Hematopoietic multipotent progenitor cell treated with erythropoietin and hydrocortisone succinate and interleukin-3 and kit ligand, for 15 days (in vitro differentiated cells): ENCODE results near the gene IGSF23.
"Not testable (repeated sequence)": the region's sequence is repeated elsewhere in the genome, so short reads cannot be mapped to it uniquely, and the experiment has no call there.

ENCODE experiments used
- DNase-seq: peaks from one replicate; pipeline ENCODE4 v3.0.0-alpha.2; 2015; ENCODE audit warnings: low spot score

IGSF23 gene

DNA sequence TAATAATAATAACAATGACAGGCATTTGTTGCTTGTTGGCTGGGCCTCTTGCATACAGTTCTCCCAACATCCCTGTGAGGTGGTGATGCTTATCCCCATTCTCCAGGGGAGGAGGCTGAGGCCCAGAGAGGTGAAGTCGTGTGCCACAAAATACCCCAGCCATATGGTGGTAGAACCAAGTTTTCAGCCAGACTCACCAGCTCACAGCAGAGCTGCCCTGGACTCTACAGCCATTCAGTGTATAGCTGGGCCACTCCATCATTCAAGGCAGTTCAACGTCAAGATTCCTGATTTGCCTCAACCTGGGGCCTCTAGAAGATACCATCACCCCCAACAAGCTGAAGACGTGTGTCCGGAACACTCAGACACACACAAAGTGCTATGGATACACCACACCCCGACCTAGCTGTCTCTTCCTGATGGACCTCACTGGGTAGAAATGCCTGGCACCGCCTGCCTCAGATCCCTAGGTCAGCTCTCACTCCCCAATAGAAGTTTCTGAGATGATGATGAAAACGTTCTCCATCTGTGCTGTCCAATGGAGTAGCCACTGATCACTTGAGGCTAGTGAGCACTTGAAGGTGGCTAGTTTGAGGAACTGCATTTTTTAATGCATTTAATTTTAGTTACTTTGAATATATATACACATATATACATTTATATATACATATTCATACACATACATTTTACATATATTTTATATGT, 53.6 kb downstream of the IGSF23 start:
- DNase-seq: no peak

DNA sequence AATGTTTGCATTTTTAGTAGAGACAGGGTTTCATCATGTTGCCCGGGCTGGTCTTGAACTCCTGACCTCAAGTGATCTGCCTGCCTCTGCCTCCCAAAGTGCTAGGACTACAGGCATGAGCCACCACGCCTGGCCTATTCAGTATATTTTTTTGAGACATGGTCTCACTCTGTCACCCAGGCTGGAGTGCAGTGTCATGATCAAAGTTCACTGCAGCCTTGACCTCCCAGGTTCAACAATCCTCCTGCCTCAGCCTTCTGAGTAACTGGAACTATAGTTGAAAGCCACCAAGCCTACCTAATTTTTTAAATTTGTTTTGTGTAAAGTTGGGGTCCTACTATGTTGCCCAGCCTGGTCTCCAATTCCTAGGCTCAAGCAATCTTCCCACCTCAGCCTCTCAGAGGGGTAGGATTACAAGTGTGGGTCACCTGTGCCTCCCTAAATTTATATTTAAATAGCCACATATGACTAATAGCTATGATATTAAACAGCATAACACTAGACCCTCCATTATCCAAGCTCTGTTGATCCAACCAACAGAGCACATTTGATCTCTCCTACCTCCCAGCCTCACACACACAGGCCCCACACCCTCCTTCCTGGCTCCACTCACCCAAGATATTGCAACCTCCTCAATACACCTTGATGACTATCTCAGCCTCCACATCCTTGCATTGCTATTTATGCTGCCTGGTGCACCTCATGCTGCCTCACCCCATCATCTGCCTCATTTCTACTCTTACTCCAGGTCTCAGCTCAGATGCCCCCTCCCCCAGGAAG, 55.8 kb downstream of the IGSF23 start:
- DNase-seq: no peak

DNA sequence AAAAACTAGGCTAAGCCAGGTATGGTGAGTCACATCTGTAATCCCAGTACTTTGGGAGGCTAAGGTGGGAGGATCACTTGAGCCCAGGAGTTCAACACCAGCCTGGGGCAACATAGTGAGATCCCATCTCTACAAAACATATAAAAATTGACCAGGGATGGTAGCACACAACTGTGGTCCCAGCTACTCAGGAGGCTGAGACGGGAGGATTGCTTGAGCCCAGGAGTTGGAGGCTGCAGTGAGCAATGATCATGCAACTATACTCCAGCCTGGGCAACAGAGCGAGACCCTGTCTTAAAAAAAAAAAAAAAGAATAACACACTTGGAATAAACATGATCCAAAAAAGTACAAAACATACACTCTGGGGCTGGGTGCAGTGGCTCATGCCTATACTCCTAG, 56.7 kb downstream of the IGSF23 start:
- not testable (repeated sequence) for DNase-seq

DNA sequence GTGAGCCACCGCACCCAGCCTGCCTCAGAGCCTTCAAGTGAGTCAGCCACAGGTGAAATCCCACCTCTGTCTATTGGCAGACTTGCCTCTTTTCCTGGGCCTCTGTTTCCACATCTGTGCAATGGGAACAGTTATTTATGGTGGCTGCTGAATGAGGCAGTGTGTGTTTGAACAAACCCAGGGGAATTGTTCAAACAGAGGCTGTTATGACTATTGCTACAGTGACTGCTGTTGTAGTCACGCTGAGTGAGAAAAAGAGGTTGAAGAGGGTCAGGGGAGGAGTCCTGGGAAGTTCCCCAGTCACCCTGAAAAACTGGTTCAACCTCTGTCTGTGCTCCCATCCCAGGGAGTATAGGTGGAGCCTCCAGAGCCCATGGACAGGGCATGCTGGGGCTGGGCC, 58.0 kb downstream of the IGSF23 start, which contains the start of gene CEACAM19:
Gene CEACAM19 (plus strand): TSS at position 83 of the 400 bp plus-strand sequence. CDS start 450 bp downstream, outside the sequence.
- DNase-seq: no peak

DNA sequence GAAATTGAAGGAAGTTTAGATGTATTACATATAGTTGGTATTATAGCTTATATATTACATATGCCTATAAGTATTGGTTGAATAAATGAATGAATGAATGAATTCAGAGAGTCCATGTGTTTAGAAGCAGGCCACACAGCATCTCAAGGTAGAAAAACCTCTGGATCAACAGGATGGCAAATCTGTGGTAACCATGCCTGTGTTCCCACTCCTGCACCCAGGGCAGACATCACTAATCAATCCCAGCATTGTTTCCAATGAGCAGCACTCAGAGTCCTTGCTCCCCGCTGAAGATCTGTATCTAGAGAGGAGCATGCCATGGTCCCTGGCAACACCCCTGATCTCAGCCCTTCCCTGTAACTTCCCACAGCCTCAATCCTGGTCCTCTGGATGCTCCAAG, 58.9 kb downstream of the IGSF23 start:
- DNase-seq: no peak

DNA sequence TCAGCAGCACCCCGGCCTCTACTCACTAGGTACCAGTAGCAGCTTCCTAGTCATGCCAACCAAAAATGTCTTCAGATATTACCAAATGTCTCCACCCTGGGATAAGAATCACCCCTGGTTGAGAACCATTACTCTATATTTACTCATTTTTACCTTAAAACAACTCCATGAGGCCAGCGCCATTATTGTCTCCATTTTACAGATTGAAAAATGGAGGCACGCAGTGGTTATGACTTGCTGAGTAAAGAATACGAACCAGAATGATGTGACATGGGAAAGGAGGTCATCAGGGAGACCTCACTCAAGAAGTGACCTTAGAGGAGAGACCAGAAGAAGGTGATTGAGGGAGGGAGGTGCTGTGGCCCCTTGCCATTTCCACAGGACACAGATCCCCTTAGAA, 60.1 kb downstream of the IGSF23 start:
- DNase-seq: no peak

DNA sequence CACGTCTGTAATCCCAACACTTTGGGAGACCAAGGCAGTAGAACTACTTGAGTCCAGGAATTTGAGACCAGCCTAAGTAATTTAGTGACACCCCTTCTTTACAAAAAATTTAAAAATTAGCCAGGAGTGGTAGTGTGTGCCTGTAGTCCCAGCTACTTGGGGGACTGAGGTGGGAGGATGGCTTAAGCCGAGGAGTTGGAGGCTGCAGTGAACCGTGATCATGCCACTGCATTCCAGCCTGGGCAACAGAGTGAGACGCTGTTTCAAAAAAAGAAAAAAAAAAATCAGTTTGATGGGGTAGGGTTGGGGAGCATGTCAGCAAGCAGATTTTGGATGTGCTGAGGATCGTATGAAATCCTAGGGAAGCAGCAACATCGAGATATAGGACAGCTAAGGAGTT, 62.2 kb downstream of the IGSF23 start:
- no peak for DNase-seq

DNA sequence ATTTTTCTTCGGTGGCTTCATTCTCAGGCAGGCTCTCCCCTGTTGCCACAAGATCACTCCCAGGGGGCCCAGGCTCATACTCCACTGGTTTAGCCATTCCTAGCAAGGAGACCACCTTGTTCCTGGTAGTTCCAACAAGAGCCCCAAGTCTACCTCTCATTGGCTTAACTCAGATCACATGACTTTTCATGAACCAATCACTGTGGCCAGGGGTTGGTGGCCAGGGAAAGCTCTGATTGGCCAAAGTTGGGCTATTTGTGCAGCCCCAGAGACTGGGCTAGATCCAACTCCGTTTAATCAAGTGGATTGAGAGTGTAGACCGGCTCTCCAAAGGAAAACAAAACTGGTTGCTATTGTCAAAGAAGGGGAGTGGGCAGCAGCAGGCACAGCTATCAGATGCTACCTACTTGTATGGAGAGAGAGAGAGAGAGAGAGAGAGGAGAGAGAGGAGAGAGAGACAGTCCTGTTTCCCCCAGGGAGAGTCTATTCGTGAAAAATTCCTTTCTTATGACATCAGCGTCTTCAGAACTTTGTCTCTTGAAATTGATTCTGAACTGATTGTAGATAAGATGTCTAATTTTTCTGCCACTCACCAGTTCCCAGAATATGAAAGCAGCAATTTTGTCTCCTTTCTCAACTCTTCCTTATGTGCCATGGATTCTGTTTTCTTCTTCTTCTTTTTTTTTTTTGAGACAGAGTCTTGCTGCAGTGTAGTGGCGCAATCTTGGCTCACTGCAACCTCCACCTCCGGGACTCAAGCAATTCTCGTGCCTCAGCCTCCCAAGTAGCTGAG, 63.9 kb downstream of the IGSF23 start:
- no peak for DNase-seq

DNA sequence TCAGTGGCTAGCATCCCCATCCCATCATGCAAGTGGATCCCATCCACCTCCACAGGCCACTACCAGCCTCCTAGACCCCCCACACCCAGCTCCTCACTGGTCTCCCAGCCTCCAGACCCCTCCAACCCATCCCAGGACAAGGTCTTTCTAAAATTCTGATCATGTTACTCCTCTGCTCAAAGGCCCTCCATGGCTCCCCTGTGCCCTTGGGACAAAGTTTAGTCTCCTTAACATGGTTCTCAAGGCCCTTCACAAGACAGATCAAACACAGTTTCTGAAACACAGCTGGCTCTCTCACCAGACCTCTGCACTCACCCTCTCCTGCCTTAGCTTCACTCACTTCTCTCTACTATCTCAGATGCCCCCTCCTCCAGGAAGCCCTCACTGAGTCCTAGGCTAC, 67.2 kb downstream of the IGSF23 start:
- no peak for DNase-seq

DNA sequence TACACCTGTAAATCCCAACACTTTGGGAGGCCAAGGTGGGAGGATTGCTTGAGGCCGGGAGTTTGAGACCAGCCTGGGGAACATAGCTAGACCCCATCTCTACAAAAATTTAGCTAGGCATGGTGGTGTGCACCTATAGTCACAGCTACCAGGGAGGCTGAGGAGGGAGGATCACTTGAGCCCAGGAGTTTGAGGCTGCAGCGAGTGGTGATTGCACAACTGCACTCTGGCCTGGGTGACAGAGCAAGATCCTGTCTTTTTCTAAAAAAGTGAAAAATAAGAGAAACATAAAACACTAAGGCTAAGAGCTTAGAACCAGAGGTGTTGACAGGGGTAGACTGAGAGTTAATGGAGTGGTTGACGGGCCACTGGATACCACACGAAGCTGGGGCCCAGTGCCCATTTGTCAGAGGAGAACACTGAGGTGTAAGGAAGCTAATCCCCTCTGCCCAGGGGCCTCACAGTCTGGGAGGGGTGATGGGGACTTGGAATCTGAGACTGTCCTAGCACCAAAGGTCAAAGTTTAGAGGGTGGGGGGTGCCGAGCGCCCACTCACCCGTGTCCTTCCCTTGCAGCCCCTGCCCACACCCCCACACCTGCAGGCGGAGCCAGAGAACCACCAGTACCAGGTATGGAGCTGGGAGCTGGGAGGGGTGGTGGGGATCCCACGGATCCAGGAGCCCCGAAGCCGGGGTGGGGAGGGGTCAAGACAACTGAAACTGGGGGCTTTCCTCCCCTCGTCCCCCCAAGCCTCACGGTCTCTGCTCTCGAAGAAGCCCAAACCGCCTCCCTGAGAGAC, 68.8 kb downstream of the IGSF23 start:
- DNase-seq: no peak

DNA sequence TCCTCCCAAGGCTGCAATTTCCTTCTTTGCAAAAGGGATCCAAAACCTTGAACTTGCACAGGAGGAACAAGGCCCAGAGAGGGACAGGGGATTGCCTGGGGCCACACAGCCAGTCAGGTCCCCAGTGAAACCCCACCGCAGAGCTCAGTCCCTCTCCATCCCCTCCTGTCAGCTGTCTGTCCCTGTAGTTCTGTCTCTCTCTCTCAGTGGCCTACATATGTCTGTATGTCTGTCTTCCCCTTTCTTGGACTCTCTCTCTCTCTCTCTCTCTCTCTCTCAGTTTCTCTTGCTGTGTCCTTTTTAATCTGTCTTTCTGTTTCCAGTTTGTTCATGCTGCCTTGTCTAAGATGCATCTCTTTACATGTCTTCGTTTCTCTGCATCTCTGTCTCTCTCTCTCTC, 69.4 kb downstream of the IGSF23 start:
- no peak for DNase-seq

DNA sequence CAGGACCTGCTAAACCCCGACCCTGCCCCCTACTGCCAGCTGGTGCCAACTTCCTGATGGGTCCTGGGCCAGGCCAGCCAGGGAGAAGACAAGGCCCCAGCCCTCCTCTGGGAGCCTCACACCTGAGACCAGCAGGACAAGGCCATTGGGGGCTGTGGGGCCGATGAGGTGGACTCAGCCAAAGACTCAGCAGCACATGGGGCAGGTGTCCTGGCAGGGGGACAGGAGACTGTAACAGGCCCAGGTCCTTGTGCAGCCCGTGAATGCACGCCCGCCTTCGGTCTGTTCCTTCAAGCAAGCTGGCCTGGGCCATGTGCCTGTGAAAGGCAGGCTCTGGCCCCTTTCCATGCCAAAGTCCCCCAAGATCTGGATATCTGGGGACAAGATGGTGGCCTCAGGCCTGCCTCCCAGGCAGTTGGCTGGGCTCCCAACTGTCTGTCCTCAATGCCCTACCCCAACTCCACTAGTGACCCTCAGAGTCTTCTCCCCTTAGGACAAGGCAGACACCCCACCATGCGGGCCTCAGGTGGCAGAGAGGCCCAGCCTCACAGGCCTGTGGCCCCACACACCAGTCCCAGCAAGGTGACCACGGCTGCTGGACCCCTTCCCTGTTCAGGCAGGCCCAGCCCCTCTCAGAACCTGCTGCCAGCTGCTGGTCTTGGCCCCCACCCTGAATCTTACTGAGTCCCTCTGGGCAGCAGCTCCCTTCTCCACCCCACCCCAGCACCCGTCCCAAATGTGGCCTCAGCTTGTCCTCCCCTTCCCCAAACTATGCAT, 70.3 kb downstream of the IGSF23 start:
- DNase-seq: no peak

DNA sequence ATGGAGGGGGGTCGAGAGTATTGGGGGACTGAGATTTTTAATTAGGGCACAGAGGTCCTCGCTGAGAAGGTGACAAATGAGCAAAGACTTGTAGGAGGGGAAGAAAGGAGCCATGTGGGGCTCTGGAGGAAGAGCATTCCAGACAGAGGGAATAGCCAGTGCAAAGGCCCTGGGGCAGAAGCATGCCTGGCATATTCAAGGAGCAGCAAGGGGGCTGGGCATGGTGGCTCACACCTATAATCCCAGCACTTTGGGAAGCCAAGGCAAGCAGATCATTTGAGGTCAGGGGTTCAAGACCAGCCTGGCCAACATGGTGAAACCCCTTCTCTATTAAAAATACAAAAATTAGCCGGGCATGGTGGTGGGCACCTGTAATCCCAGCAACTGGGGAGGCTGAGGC, 71.0 kb downstream of the IGSF23 start:
- not testable (repeated sequence) for DNase-seq

DNA sequence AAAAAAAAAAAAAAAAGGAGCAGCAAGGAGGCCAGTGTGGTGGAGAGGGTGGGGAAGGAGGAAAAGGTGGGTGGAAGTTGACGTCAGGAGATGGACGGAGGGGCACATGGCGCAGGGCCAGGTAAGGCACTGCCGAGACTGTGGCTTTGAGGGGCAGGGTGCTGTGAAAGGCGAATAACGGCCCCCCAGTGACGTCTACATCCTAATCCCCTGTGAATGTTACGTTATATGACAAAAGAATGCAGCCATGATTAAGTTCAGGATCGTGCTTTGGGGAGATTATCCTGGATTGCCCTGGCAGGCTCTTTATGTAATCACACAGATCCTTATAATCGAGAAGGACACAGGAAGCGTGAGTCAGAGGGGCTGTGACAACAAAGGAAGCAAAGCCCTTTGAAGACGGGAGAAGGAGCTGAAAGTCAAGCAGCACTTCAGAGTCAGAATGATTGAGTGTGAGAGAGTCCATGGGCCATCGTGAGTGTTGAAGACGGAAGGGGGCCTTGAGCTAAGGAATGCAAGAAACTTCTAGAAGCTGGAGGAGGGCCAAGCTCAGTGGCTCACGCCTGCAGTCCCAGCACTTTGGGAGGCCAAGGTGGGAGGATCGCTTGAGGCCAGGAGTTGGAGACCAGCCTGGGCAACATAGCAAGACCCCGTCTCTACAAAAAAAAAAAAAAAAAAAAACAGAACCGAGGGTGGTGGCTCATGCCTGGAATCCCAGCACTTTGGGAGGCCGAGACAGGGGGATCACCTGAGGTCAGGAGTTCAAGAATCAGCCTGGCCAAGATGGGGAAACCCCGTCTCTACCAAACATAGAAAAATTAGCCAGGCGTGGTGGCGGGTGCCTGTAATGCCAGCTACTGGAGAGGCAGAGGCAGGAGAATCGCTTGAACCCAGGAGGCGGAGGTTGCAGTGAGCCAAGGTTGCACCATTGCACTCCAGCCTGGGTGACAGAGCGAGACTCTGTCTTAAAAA, 71.8 kb downstream of the IGSF23 start:
- no peak for DNase-seq

DNA sequence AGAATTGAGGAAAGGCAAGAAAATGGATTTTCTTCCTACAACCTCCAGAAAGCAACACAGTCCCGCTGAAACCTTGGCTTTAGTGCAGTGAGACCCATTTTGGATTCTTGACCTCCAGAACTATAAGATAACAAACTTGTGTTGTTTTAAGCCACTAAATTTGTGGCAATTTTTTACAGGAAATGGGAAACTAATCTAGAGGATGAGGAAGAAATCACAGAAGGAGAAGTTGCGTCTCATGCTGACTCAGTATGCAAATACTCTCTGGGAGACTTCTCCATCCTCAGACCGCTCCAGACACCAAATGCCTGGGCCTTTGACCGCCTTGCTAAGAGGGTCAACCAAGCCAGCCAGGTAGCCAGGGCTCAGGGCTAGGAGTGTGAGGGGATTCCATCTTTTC, 72.5 kb downstream of the IGSF23 start:
- DNase-seq: no peak
